Body of pancreas (tissue), 4 donors: ENCODE data around the gene KCTD5.

Source experiments
- POLR2A ChIP-seq, 3 donors: fragments of 450-650 bp; IDR thresholded peaks; one replicate each; pipeline ENCODE4 v1.6.1; 2016; ENCODE audit warnings: antibody characterized with exemption in 3 of 3, mild to moderate bottlenecking in 2 of 3
- TF ChIP-seq, protein P1 (sequence below), 7 experiments: fragments of 450-650 bp in 4 of 7; fragments of 200-600 bp in 3 of 7; sonication (generic) in 3 of 7; IDR thresholded peaks; one replicate each; pipeline ENCODE4 v1.5.1; 2016 to 2019; ENCODE audit warnings: antibody characterized with exemption in 7 of 7

DNA sequence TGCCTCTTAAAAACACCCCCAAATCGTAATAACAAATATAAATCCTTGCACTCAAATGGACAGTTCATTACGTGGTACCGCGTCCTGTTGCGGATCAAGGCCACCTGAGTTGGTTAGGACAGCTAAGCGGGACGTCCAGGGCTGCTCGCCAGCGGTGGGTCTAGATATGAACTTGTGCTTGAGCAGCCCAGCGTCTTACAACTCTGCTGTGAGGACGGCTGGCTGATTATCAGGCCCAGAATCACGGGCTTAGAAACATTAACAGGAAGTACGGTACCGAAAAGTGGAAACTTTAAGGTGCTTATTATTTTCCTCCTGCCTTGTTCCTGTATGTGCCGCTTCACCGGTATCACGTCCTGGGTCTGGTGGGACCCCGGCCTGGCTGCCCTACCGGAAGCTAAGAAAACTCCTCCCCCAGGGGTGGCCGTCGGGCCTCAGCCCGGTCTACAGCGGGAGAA lies 69.3 kb downstream of the KCTD5 start:
- TF ChIP-seq, protein P1, sequence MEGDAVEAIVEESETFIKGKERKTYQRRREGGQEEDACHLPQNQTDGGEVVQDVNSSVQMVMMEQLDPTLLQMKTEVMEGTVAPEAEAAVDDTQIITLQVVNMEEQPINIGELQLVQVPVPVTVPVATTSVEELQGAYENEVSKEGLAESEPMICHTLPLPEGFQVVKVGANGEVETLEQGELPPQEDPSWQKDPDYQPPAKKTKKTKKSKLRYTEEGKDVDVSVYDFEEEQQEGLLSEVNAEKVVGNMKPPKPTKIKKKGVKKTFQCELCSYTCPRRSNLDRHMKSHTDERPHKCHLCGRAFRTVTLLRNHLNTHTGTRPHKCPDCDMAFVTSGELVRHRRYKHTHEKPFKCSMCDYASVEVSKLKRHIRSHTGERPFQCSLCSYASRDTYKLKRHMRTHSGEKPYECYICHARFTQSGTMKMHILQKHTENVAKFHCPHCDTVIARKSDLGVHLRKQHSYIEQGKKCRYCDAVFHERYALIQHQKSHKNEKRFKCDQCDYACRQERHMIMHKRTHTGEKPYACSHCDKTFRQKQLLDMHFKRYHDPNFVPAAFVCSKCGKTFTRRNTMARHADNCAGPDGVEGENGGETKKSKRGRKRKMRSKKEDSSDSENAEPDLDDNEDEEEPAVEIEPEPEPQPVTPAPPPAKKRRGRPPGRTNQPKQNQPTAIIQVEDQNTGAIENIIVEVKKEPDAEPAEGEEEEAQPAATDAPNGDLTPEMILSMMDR (IDR thresholded peaks at IDR 0.05): no peak
- no peak for TF ChIP-seq POLR2A (IDR thresholded peaks at IDR 0.05)
